ENCODE measurements around the gene SLC44A5.

GRCh38 chr1:75361260-75361659 is 249.7 kb downstream of the SLC44A5 start:
- no peak for TF ChIP-seq TCF7L2 (IDR thresholded peaks at IDR 0.05; ENCODE audit: low read depth, low read length)
- TF ChIP-seq, protein P1, sequence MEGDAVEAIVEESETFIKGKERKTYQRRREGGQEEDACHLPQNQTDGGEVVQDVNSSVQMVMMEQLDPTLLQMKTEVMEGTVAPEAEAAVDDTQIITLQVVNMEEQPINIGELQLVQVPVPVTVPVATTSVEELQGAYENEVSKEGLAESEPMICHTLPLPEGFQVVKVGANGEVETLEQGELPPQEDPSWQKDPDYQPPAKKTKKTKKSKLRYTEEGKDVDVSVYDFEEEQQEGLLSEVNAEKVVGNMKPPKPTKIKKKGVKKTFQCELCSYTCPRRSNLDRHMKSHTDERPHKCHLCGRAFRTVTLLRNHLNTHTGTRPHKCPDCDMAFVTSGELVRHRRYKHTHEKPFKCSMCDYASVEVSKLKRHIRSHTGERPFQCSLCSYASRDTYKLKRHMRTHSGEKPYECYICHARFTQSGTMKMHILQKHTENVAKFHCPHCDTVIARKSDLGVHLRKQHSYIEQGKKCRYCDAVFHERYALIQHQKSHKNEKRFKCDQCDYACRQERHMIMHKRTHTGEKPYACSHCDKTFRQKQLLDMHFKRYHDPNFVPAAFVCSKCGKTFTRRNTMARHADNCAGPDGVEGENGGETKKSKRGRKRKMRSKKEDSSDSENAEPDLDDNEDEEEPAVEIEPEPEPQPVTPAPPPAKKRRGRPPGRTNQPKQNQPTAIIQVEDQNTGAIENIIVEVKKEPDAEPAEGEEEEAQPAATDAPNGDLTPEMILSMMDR (IDR thresholded peaks at IDR 0.05): no peak

Measured in Panc1 (cell line).